Liver (tissue), 3 donors: ENCODE measurements around the gene CEP350.

Experiments
- CTCF ChIP-seq: fragments of 150-350 bp; IDR thresholded peaks from 2 replicates; pipeline ENCODE4 v1.5.1; 2017; ENCODE audit warnings: improper control_type of control experiment, low read depth, low read length; ENCODE audit not compliant: missing input control
- GABPA ChIP-seq, 2 donors: IDR thresholded peaks in 1 of 2; conservative IDR thresholded peaks in 1 of 2; 2 replicates each; pipeline ENCODE4 v1.6.1; 2016; ENCODE audit warnings: antibody characterized with exemption in 2 of 2, mild to moderate bottlenecking in 1 of 2, moderate library complexity in 1 of 2
- MAX ChIP-seq: IDR thresholded peaks from 2 replicates; pipeline ENCODE4 v1.6.1; 2016; ENCODE audit warnings: antibody characterized with exemption
- REST ChIP-seq: IDR thresholded peaks from 2 replicates; pipeline ENCODE4 v1.6.1; 2016; ENCODE audit warnings: antibody characterized with exemption, mild to moderate bottlenecking
- YY1 ChIP-seq: IDR thresholded peaks from 2 replicates; pipeline ENCODE4 v1.6.1; 2016; ENCODE audit warnings: antibody characterized with exemption, mild to moderate bottlenecking
- ZBTB33 ChIP-seq: IDR thresholded peaks from 2 replicates; pipeline ENCODE4 v1.6.1; 2016; ENCODE audit warnings: antibody characterized with exemption
- donor health status: healthy.
- donor health status: healthy.

- TF ChIP-seq CTCF (no peak), MAX (no peak), YY1 (no peak), REST (no peak), GABPA (IDR thresholded peaks at IDR 0.05 in 1 of 2, conservative IDR thresholded peaks at IDR 0.05 in 1 of 2) (no peak), ZBTB33 (no peak)
These were observed 23.7 kb upstream of the CEP350 start for GRCh38 chr1:179930867-179931266.
